Measurements from ENCODE around the gene ERBB4. TPM values are rescaled to one million over a fixed set of nuclear protein-coding genes. Genes with fewer than 3 reads are reported as not detected.

ERBB4 gene
- total RNA-seq, 6 donors from 2014 or later = 3.3 to 24.2 (median 11.7) TPM

GRCh38 chr2:212032536-212033219 is 505.9 kb downstream of the ERBB4 start:
- ATAC-seq (ENCODE audit: low FRiP score in 2 of 2) (no peak), DNase-seq (no peak)
- Histone ChIP-seq H3K36me3 (no peaks in the 10 kb centered on the region), H3K27ac (no peak overlapping the region), H3K4me3 (no peak overlapping the region), H3K9me3 (no peaks in the 10 kb centered on the region), H3K4me1 (no peaks in the 10 kb centered on the region), H3K27me3 (no peaks in the 10 kb centered on the region)
- TF ChIP-seq POLR2AphosphoS5 (IDR thresholded peaks at IDR 0.05) (no peak), CTCF (IDR thresholded peaks at IDR 0.05) (no peak), EP300 (IDR thresholded peaks at IDR 0.05) (no peak), POLR2A (IDR thresholded peaks at IDR 0.05) (no peak)
- WGBS, 2 donors = 78 to 80% methylated on average over 1 of the region's 1 CpG

DNA sequence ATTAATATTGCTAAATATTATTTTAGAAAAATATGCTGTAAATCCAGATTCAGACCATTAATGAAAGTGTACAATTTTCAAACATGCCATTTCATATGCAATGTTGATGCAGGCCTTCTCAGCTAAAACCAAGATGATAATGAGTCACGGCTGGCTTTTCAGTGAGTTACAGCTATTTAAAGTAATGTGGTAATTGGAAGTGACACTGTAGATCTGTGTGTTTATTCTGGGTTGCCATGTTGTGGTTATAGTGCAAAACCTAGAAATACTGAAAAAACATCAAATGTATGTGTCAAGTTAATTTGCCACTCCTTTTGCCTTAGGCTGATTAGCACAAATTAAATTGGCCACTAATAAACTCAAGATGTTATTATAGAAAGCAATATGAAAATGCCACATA is 506.6 kb downstream of the ERBB4 start:
- no peak overlapping the region for H3K27ac ChIP-seq
- TF ChIP-seq POLR2A (IDR thresholded peaks at IDR 0.05) (no peak), EP300 (IDR thresholded peaks at IDR 0.05) (no peak), CTCF (IDR thresholded peaks at IDR 0.05) (no peak), POLR2AphosphoS5 (IDR thresholded peaks at IDR 0.05) (no peak)
- no peak overlapping the region for H3K4me3 ChIP-seq
- H3K27me3 ChIP-seq = no peaks in the 10 kb centered on the region
- H3K4me1 ChIP-seq = no peaks in the 10 kb centered on the region
- WGBS, 2 donors = 68 to 81% methylated on average over 1 of the region's 1 CpG
- ATAC-seq (ENCODE audit: low FRiP score in 2 of 2) = no peak
- H3K36me3 ChIP-seq = no peaks in the 10 kb centered on the region
- no peaks in the 10 kb centered on the region for H3K9me3 ChIP-seq
- no peak for DNase-seq

- no peaks in the 10 kb centered on the region for H3K4me1 ChIP-seq
- H3K27ac ChIP-seq = no peak overlapping the region
- H3K36me3 ChIP-seq = no peaks in the 10 kb centered on the region
- DNase-seq = no peak
- 57 to 61% methylated on average over 4 of the region's 4 CpGs for WGBS, 2 donors
- no peaks in the 10 kb centered on the region for H3K27me3 ChIP-seq
- TF ChIP-seq POLR2A (IDR thresholded peaks at IDR 0.05) = no peak
- TF ChIP-seq EP300 (IDR thresholded peaks at IDR 0.05) = no peak
- TF ChIP-seq CTCF (IDR thresholded peaks at IDR 0.05) = no peak
- no peak for TF ChIP-seq POLR2AphosphoS5 (IDR thresholded peaks at IDR 0.05)
- H3K4me3 ChIP-seq = no peak overlapping the region
- no peaks in the 10 kb centered on the region for H3K9me3 ChIP-seq
- no peak for ATAC-seq (ENCODE audit: low FRiP score in 2 of 2)
These were observed 507.9 kb downstream of the ERBB4 start for GRCh38 chr2:212030709-212031108.

GRCh38 chr2:212028798-212029394 is 509.7 kb downstream of the ERBB4 start:
- H3K36me3 ChIP-seq = no peaks in the 10 kb centered on the region
- WGBS, 2 donors = 61 to 62% methylated on average over 5 of the region's 5 CpGs
- H3K27ac ChIP-seq = no peak overlapping the region
- no peaks in the 10 kb centered on the region for H3K27me3 ChIP-seq
- H3K9me3 ChIP-seq = no peaks in the 10 kb centered on the region
- H3K4me3 ChIP-seq = no peak overlapping the region
- H3K4me1 ChIP-seq = no peaks in the 10 kb centered on the region
- DNase-seq (no peak), ATAC-seq (ENCODE audit: low FRiP score in 2 of 2) (no peak)
- TF ChIP-seq POLR2A (IDR thresholded peaks at IDR 0.05) (no peak), EP300 (IDR thresholded peaks at IDR 0.05) (no peak)

DNA sequence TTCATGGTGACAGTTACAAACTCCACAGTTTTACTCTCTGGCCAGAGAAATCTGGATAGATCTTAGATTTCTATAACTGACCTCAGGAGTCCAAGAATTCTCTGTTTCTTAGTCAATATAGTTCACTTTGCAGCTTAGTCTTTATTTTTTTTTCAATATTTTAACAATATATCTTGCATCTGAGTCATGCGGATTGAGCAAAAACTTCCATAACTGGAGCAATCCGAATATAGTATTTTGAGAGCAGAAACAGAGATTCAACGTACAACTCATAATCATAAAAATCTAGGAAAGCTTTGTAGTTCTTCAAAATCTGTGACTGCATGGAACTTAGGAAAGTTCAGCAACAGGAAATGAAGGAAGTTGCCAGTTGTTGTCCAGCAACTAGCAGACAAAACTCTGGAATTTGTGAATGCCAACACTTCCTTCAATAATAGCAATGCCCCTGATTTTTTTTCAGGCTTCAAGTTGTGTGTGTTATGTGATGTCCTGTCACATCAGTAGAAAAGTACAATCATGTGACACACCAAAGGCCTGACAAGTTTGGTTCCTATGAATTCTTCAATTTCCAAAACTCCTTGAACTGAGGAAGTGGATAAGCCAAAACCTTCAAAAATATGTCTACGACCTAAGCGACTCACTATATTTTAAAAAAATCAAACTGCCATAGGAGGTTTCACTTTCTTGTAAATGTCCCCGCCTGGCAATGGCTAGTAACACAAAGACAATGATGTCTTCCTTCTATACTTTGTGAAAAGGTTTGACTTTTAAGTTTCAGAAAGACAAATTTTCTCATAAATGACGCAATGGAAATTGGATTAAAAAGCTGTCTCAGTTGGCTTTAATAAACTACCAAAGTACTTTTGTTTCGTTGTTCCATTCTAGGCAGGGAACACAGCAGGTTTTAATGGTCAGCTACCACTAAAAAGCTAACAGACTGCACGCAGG is 510.6 kb downstream of the ERBB4 start:
- WGBS, 2 donors = 75 to 77% methylated on average over 9 of the region's 9 CpGs
- Histone ChIP-seq H3K27me3 (no peaks in the 10 kb centered on the region), H3K36me3 (no peaks in the 10 kb centered on the region), H3K4me1 (no peaks in the 10 kb centered on the region), H3K27ac (no peak overlapping the region), H3K9me3 (no peaks in the 10 kb centered on the region), H3K4me3 (no peak overlapping the region)
- no peak for TF ChIP-seq POLR2AphosphoS5 (IDR thresholded peaks at IDR 0.05)
- TF ChIP-seq POLR2A (IDR thresholded peaks at IDR 0.05) = no peak
- TF ChIP-seq CTCF (IDR thresholded peaks at IDR 0.05) = no peak
- TF ChIP-seq EP300 (IDR thresholded peaks at IDR 0.05) = no peak
- ATAC-seq (ENCODE audit: low FRiP score in 2 of 2) = no peak
- no peak for DNase-seq
